Psoas muscle (tissue), 8 donors: ENCODE measurements around the gene ELAVL2. TPM values are rescaled to one million over a fixed set of nuclear protein-coding genes. Genes with fewer than 3 reads are reported as not detected.

Source experiments
- ATAC-seq, 4 donors: fragments of 200-7000 bp; cut with Tn5 transposase; one replicate each; pipeline ENCODE4 v1.9.1; 2020; ENCODE audit warnings: moderate library complexity in 3 of 4, mild to moderate bottlenecking in 2 of 4
- DNase-seq, 2 donors: peaks; one replicate each; pipeline ENCODE4 v3.0.0-alpha.2; 2020
- H3K27ac ChIP-seq: fragments of 200-600 bp; one replicate; pipeline ENCODE4 v1.8.0; 2022
- H3K27me3 ChIP-seq, 3 donors: fragments of 200-600 bp in 1 of 3; one replicate each; pipeline versions ENCODE4 v1.6.1 to v1.8.0; 2013 to 2022; ENCODE audit warnings: low read length in 2 of 3, mild to moderate bottlenecking in 2 of 3, moderate library complexity in 1 of 3; ENCODE audit not compliant: insufficient read depth in 3 of 3
- H3K36me3 ChIP-seq, 2 donors: fragments of 200-600 bp in 1 of 2; one replicate each; pipeline versions ENCODE4 v1.6.1 to v1.8.0; 2013 to 2022; ENCODE audit warnings: low read depth in 1 of 2, mild to moderate bottlenecking in 1 of 2, moderate library complexity in 1 of 2; ENCODE audit not compliant: insufficient read depth in 1 of 2
- H3K4me1 ChIP-seq: fragments of 200-600 bp; one replicate; pipeline ENCODE4 v1.8.0; 2022
- H3K4me3 ChIP-seq: fragments of 200-600 bp; one replicate; pipeline ENCODE4 v1.8.0; 2022; ENCODE audit warnings: mild to moderate bottlenecking
- H3K9me3 ChIP-seq: fragments of 200-600 bp; one replicate; pipeline ENCODE4 v1.8.0; 2022
- WGBS, 3 donors: extraction: QIAGEN DNeasy Blood & Tissue Kit; methylation state at CpG; one replicate each; pipeline versions ENCODE4 v1.1.6 to v1.1.7; 2013; 5-methylcytosine and 5-hydroxymethylcytosine counted together
- intact Hi-C, 2 donors: fragments of 100-400 bp; cut with DNase I; formaldehyde crosslinking; loops; one replicate each; pipeline versions ENCODE4 v1.11.0 to v1.14.2; 2022
- polyA plus RNA-seq, 3 donors: library from polyadenylated mRNA; stranded (reverse); fragments of 200-250 nt; gene quantifications; one replicate each; pipeline ENCODE4 v1.2.3, GENCODE V29; 2013
- total RNA-seq, 4 donors: library from RNA; stranded (reverse); fragmentation: NEBNext Ultra II Directional in 2 of 4; extraction: Animal tissue kit (Norgen Biotek cat#: 25700) in 2 of 4; gene quantifications; one replicate each; pipeline versions ENCODE4 v1.2.1 to v1.2.4, GENCODE V29; 2021 to 2023
- TF ChIP-seq, protein P1 (sequence below): fragments of 200-600 bp; IDR thresholded peaks from one replicate; pipeline ENCODE4 v1.8.0; 2022; ENCODE audit warnings: antibody characterized with exemption
- donor health status: healthy with polysubstance abuse.
- donor health status: DM: no; HTN: no; CAD: no; lungs with moderate emphysema.
- donor health status: Bipolar disorder and iron deficiency.
- donor health status: healthy.
- donor health status: DM: yes; HTN: yes; CAD: no.
- donor health status: DM: no; HTN: no; CAD: no.
- donor health status: DM: no; HTN: no; CAD: no.
- donor health status: DM: yes; HTN: yes; CAD: no.

Gene ELAVL2
- total and polyA plus RNA-seq, 7 donors, result 0.03 to 0.32 (median 0.04) TPM; not detected in 4

DNA sequence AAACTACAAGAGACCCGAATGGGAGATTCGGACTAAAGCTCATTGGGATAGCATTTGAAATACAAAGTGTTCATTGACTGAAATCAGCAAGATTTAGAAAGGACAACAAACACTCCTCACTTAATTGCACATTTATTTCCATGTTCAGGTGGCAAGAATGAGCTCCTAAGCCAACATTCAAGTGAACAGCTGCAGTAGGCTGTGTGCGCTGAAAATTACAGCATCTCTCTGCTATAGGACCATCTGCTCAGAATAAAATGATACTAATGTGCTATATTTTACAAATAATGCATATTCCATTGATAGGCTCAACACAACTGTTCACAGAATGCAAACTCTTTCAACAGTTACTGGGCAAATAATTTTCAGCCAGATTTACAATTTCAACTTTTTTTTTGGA is 61.8 kb downstream of the ELAVL2 start:
- peaks cover 4% of the 10 kb centered on the region for H3K4me1 ChIP-seq
- DNase-seq, result no peak
- H3K27ac ChIP-seq, result no peak overlapping the region
- no peaks in the 10 kb centered on the region for H3K9me3 ChIP-seq
- no peaks in the 10 kb centered on the region for H3K36me3 ChIP-seq
- TF ChIP-seq, protein P1, sequence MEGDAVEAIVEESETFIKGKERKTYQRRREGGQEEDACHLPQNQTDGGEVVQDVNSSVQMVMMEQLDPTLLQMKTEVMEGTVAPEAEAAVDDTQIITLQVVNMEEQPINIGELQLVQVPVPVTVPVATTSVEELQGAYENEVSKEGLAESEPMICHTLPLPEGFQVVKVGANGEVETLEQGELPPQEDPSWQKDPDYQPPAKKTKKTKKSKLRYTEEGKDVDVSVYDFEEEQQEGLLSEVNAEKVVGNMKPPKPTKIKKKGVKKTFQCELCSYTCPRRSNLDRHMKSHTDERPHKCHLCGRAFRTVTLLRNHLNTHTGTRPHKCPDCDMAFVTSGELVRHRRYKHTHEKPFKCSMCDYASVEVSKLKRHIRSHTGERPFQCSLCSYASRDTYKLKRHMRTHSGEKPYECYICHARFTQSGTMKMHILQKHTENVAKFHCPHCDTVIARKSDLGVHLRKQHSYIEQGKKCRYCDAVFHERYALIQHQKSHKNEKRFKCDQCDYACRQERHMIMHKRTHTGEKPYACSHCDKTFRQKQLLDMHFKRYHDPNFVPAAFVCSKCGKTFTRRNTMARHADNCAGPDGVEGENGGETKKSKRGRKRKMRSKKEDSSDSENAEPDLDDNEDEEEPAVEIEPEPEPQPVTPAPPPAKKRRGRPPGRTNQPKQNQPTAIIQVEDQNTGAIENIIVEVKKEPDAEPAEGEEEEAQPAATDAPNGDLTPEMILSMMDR, result no peak
- no peak for ATAC-seq
- intact Hi-C loops, result loop anchor here in 1 of 2 donors (10.0 kb wide), 1 partner anchor 59 kb away; no protein-coding TSS in a partner anchor
- no peak overlapping the region for H3K4me3 ChIP-seq
- WGBS, 3 donors, result 54 to 69% (median 57%) methylated on average over 3 of the region's 3 CpGs
- peaks cover 0 to 2% (median 0%) of the 10 kb centered on the region in 3 donors for H3K27me3 ChIP-seq

DNA sequence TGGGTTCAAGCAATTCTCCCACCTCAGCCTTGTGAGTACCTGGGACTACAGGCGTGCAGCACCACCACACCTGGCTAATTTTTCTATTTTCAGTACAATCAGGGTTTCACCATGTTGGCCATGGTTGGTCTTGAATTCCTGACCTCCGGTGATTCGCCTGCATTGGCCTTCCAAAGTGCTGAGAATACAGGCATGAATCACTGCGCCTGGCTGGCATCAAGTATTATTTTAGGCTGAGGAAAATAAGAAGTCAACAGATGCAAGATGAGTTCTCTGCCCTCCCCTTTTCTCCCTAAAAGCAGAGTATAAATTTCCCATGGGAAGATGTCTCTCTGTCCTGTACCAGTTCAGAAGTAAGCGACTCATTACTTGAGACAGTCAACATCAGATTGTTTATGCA is 71.5 kb downstream of the ELAVL2 start:
- 84 to 88% (median 84%) methylated on average over 5 of the region's 5 CpGs for WGBS, 3 donors

DNA sequence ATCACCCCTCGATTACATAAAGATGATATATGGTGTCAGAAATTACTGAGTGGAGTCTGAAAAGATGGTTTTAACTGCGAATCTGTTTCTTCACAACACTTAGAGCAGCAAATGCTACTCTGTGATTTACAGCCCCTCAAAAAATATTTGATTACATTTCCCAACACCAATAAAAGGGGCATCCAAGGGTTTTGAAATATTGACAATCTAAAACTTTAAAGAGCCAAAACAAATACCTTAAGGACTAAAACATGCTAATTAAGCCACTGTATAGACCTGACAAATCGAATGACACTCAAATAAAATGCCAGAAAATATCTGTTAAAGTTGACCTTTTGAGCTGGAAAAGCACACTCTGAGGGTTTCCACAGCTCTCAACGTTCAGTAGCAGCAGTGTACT is 73.2 kb downstream of the ELAVL2 start:
- Histone ChIP-seq H3K36me3 (no peaks in the 10 kb centered on the region), H3K27me3 (no peaks in the 10 kb centered on the region), H3K27ac (no peak overlapping the region), H3K9me3 (no peaks in the 10 kb centered on the region), H3K4me1 (no peaks in the 10 kb centered on the region), H3K4me3 (no peak overlapping the region)
- intact Hi-C loops, result no loop called here
- TF ChIP-seq, protein P1, result no peak
- no peak for ATAC-seq
- no peak for DNase-seq
- WGBS, 3 donors, result 69 to 70% (median 69%) methylated on average over 4 of the region's 4 CpGs

More for the DNA sequence above, 71.5 kb downstream of the ELAVL2 start:
- Histone ChIP-seq H3K36me3 (no peaks in the 10 kb centered on the region), H3K27ac (no peak overlapping the region), H3K27me3 (no peaks in the 10 kb centered on the region), H3K4me3 (no peak overlapping the region), H3K9me3 (no peaks in the 10 kb centered on the region), H3K4me1 (no peaks in the 10 kb centered on the region)
- intact Hi-C loops, result no loop called here
- TF ChIP-seq, protein P1, result no peak
- no peak for ATAC-seq
- no peak for DNase-seq

DNA sequence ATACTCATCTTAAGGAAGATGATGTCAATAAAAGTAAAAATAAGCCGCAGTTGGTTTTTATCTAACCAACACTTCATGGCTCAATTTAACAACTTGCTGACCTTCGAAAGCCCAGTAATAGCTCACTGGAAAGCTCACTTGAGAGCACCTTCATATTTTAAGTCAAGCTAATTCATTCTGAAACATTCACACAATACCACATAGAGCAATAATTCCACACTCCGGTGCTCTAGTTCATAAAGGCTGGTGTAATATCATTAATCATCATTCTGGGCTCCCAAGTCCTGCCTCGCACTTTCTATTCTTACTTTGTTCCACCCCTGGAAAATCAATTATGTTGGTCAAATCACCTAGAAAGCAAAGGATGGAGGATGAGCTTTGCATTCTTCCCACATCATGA is 74.4 kb downstream of the ELAVL2 start:
- no peaks in the 10 kb centered on the region for H3K4me1 ChIP-seq
- 74 to 79% (median 76%) methylated on average over 4 of the region's 4 CpGs for WGBS, 3 donors
- DNase-seq, result no peak
- ATAC-seq, result no peak
- no peaks in the 10 kb centered on the region for H3K36me3 ChIP-seq
- H3K27ac ChIP-seq, result no peak overlapping the region
- H3K27me3 ChIP-seq, result no peaks in the 10 kb centered on the region
- intact Hi-C loops, result no loop called here
- TF ChIP-seq, protein P1, result no peak
- no peak overlapping the region for H3K4me3 ChIP-seq
- no peaks in the 10 kb centered on the region for H3K9me3 ChIP-seq

DNA sequence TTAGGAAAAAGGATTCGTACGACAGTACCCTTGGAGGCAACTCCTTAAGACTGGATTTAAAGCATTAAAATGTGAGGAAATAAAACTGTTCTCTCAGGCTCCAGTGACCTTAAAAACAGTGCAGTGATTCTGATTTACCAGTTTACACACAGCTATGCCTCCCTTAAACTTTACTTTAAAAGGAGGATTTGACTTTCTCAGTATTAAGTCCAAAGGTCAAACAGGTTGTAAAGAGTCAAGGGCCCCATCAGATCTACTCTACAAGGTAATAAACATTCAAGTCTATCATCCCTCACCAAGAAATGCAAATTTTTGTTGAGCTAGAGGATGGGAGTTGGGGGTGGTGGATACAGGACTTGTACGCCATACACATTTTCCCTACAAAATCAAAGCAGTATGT is 75.2 kb downstream of the ELAVL2 start:
- TF ChIP-seq, protein P1, result no peak
- Histone ChIP-seq H3K4me3 (no peak overlapping the region), H3K36me3 (no peaks in the 10 kb centered on the region), H3K4me1 (no peaks in the 10 kb centered on the region), H3K27ac (no peak overlapping the region), H3K27me3 (no peaks in the 10 kb centered on the region), H3K9me3 (no peaks in the 10 kb centered on the region)
- DNase-seq (no peak), ATAC-seq (no peak)
- intact Hi-C loops, result no loop called here
- 83 to 92% (median 87%) methylated on average over 3 of the region's 3 CpGs for WGBS, 3 donors
